DMS53 treated with DMSO at 0.1 percent for 48 hours (cell line): ENCODE measurements around the gene NSMCE1.

Experiments used
- DNase-seq: peaks from one replicate; lab custom pipeline; 2025; ENCODE audit not compliant: unreplicated experiment; lab: John Stamatoyannopoulos, UW

Gene NSMCE1

GRCh38 chr16:27199235-27199586, 69.4 kb downstream of the NSMCE1 start:
- DNase-seq = no peak

GRCh38 chr16:27198451-27199234, 69.9 kb downstream of the NSMCE1 start:
- no peak for DNase-seq

GRCh38 chr16:27197004-27197403, 71.6 kb downstream of the NSMCE1 start:
- DNase-seq = no peak

GRCh38 chr16:27195941-27196595, 72.5 kb downstream of the NSMCE1 start:
- DNase-seq = no peak

GRCh38 chr16:27195076-27195741, 73.4 kb downstream of the NSMCE1 start:
- no peak for DNase-seq

GRCh38 chr16:27193300-27193990, 75.1 kb downstream of the NSMCE1 start:
- DNase-seq = no peak

- no peak for DNase-seq
Observed at GRCh38 chr16:27191352-27191924, 77.1 kb downstream of the NSMCE1 start.

- DNase-seq = no peak
Observed at GRCh38 chr16:27190316-27190871, 78.2 kb downstream of the NSMCE1 start.

GRCh38 chr16:27189335-27189972, 79.1 kb downstream of the NSMCE1 start:
- no peak for DNase-seq

- no peak for DNase-seq
Observed at GRCh38 chr16:27188633-27189032, 79.9 kb downstream of the NSMCE1 start.

GRCh38 chr16:27185776-27186130, 82.8 kb downstream of the NSMCE1 start:
- DNase-seq = no peak

- no peak for DNase-seq
Observed at GRCh38 chr16:27182906-27183405, 85.6 kb downstream of the NSMCE1 start.

- no peak for DNase-seq
Observed at GRCh38 chr16:27181019-27181790, 87.4 kb downstream of the NSMCE1 start.

GRCh38 chr16:27179500-27180072, 89.0 kb downstream of the NSMCE1 start:
- peak; percentile 2 for DNase-seq

GRCh38 chr16:27177031-27177774, 91.4 kb downstream of the NSMCE1 start:
- no peak for DNase-seq

GRCh38 chr16:27175888-27176287, 92.7 kb downstream of the NSMCE1 start:
- DNase-seq = no peak
